H1 (cell line): ENCODE measurements around the gene MRPL55. TPM values are rescaled to one million over a fixed set of nuclear protein-coding genes. Genes with fewer than 3 reads are reported as not detected.

Experiments used
- CTCF ChIA-PET: fragments of 300-600 bp; sonication (Branson Sonifier 250); formaldehyde crosslinking; loops from one replicate; lab custom pipeline; 2021; ENCODE audit not compliant: partially characterized antibody; lab: Charles Lee
- POLR2A ChIA-PET: fragments of 300-600 bp; sonication (Branson Sonifier 250); formaldehyde crosslinking; loops from one replicate; lab custom pipeline; 2021; ENCODE audit warnings: inconsistent platforms; ENCODE audit not compliant: partially characterized antibody; lab: Charles Lee
- DNase-seq, 2 experiments: peaks; one replicate each; pipeline versions ENCODE4 v3.0.0 to v3.0.0-alpha.2; 2010 to 2022; ENCODE audit warnings: low spot score in 2 of 2, low read depth in 1 of 2, mixed read lengths in 1 of 2
- FAIRE-seq: peaks from 2 replicates; lab custom pipeline; 2011; peaks lifted over from hg19 to GRCh38; lab: Jason Lieb, UNC
- H2AFZ ChIP-seq: 2 replicates; pipeline ENCODE4 v1.8.1; 2012; ENCODE audit warnings: low read length, inconsistent platforms
- H2AK5ac ChIP-seq: 2 replicates; pipeline ENCODE4 v1.6.1; 2013; ENCODE audit warnings: low read depth, low read length
- H2BK120ac ChIP-seq: replicated peaks from 2 replicates; pipeline ENCODE3; 2013; ENCODE audit warnings: low read depth, low read length, inconsistent platforms
- H2BK12ac ChIP-seq: 2 replicates; pipeline ENCODE4 v1.6.1; 2013; ENCODE audit warnings: low read depth, low read length
- H2BK15ac ChIP-seq: 2 replicates; pipeline ENCODE4 v1.6.1; 2013; ENCODE audit warnings: low read length
- H2BK20ac ChIP-seq: 2 replicates; pipeline ENCODE4 v1.6.1; 2013; ENCODE audit warnings: low read length
- H2BK5ac ChIP-seq: 2 replicates; pipeline ENCODE4 v1.6.1; 2013; ENCODE audit warnings: low read depth, low read length
- H3K14ac ChIP-seq: 2 replicates; pipeline ENCODE4 v1.6.1; 2013; ENCODE audit warnings: inconsistent platforms; ENCODE audit not compliant: insufficient read length
- H3K18ac ChIP-seq: 2 replicates; pipeline ENCODE4 v1.6.1; 2013; ENCODE audit warnings: low read length; ENCODE audit errors: extremely low read depth
- H3K23ac ChIP-seq: 2 replicates; pipeline ENCODE4 v1.6.1; 2013; ENCODE audit warnings: inconsistent platforms; ENCODE audit not compliant: insufficient read length
- H3K23me2 ChIP-seq: 2 replicates; pipeline ENCODE4 v1.6.1; 2013; ENCODE audit warnings: low read depth, low read length
- H3K27ac ChIP-seq: 2 replicates; pipeline ENCODE4 v1.6.1; 2011; ENCODE audit warnings: low read depth, low read length, inconsistent platforms
- H3K27me3 ChIP-seq, 4 experiments: replicated peaks in 1 of 4; 1 replicate in 1 of 4; 2 replicates in 3 of 4; pipeline versions ENCODE4 v1.6.1 to v1.8.1; 2011 to 2013; ENCODE audit warnings: low read length in 3 of 4, mild to moderate bottlenecking in 3 of 4, inconsistent platforms in 2 of 4, mixed read lengths in 2 of 4, moderate library complexity in 1 of 4; ENCODE audit not compliant: control insufficient read depth in 3 of 4, insufficient read depth in 3 of 4; ENCODE audit errors: extremely low read depth in 1 of 4
- H3K36me3 ChIP-seq, 4 experiments: 2 replicates each; pipeline versions ENCODE4 v1.6.1 to v1.8.1; 2011 to 2013; ENCODE audit warnings: mild to moderate bottlenecking in 4 of 4, low read length in 3 of 4, moderate library complexity in 2 of 4, control low read depth in 1 of 4, inconsistent platforms in 1 of 4; ENCODE audit not compliant: insufficient read depth in 4 of 4, control insufficient read depth in 2 of 4
- H3K4ac ChIP-seq: replicated peaks from 2 replicates; pipeline ENCODE3; 2013; ENCODE audit warnings: low read length, low read depth, mixed read lengths, inconsistent platforms; ENCODE audit not compliant: insufficient read length
- H3K4me1 ChIP-seq, 4 experiments: replicated peaks in 1 of 4; 1 replicate in 1 of 4; 2 replicates in 3 of 4; pipeline versions ENCODE4 v1.6.1 to v1.8.1; 2011 to 2013; ENCODE audit warnings: low read length in 3 of 4, inconsistent platforms in 2 of 4, mixed read lengths in 1 of 4; ENCODE audit not compliant: insufficient read depth in 4 of 4, control insufficient read depth in 3 of 4
- H3K4me2 ChIP-seq, 2 experiments: 2 replicates each; pipeline versions ENCODE4 v1.6.1 to v1.8.1; 2011 to 2013; ENCODE audit warnings: low read depth in 2 of 2, low read length in 2 of 2, control low read depth in 1 of 2, inconsistent platforms in 1 of 2, mild to moderate bottlenecking in 1 of 2; ENCODE audit not compliant: insufficient read depth in 1 of 2
- H3K4me3 ChIP-seq, 4 experiments: fragments of 200-600, 300-600 bp in 1 of 4; sonication (generic), shearing (Covaris generic), sonication (Bioruptor Twin) in 1 of 4; 2 replicates each; pipeline versions ENCODE4 v1.5.1 to v1.8.1; 2011 to 2016; ENCODE audit warnings: low read length in 4 of 4, low read depth in 3 of 4, control low read depth in 2 of 4, inconsistent platforms in 2 of 4, mild to moderate bottlenecking in 2 of 4, mixed read lengths in 1 of 4, moderate library complexity in 1 of 4; ENCODE audit not compliant: insufficient read depth in 2 of 4; ENCODE audit errors: extremely low read depth in 1 of 4
- H3K56ac ChIP-seq: replicated peaks from 2 replicates; pipeline ENCODE3; 2013; ENCODE audit warnings: low read depth, mild to moderate bottlenecking, mixed read lengths, low read length, inconsistent platforms; ENCODE audit not compliant: insufficient read length
- H3K79me1 ChIP-seq: 2 replicates; pipeline ENCODE4 v1.6.1; 2013; ENCODE audit warnings: low read depth, low read length, control low read depth
- H3K79me2 ChIP-seq, 2 experiments: 2 replicates each; pipeline versions ENCODE4 v1.6.1 to v1.8.1; 2012 to 2013; ENCODE audit warnings: low read length in 2 of 2, mild to moderate bottlenecking in 2 of 2, inconsistent platforms in 1 of 2; ENCODE audit not compliant: insufficient read depth in 2 of 2, control insufficient read depth in 1 of 2
- H3K9ac ChIP-seq, 4 experiments: replicated peaks in 1 of 4; 1 replicate in 1 of 4; 2 replicates in 3 of 4; pipeline versions ENCODE4 v1.6.1 to v1.8.1; 2011 to 2013; ENCODE audit warnings: low read depth in 3 of 4, low read length in 3 of 4, control low read depth in 2 of 4, mild to moderate bottlenecking in 2 of 4, moderate library complexity in 2 of 4, inconsistent platforms in 1 of 4; ENCODE audit errors: extremely low read depth in 1 of 4
- H3K9me3 ChIP-seq, 2 experiments: 2 replicates each; pipeline versions ENCODE4 v1.6.1 to v1.8.1; 2012 to 2013; ENCODE audit warnings: mild to moderate bottlenecking in 2 of 2, moderate library complexity in 2 of 2, control low read depth in 1 of 2, inconsistent platforms in 1 of 2, low read depth in 1 of 2, low read length in 1 of 2, mixed read lengths in 1 of 2; ENCODE audit not compliant: insufficient read depth in 2 of 2
- H4K20me1 ChIP-seq, 2 experiments: replicated peaks in 1 of 2; 2 replicates each; pipeline versions ENCODE3 to v1.8.1; 2011 to 2013; ENCODE audit warnings: inconsistent platforms in 2 of 2, low read length in 2 of 2, mild to moderate bottlenecking in 1 of 2; ENCODE audit not compliant: insufficient read depth in 2 of 2, control insufficient read depth in 1 of 2
- H4K5ac ChIP-seq: 2 replicates; pipeline ENCODE4 v1.6.1; 2013; ENCODE audit warnings: low read length, low read depth, mixed read lengths, inconsistent platforms; ENCODE audit not compliant: insufficient read length
- H4K8ac ChIP-seq: 2 replicates; pipeline ENCODE4 v1.8.0; 2013; ENCODE audit warnings: mild to moderate bottlenecking, moderate library complexity, low read length, inconsistent platforms; ENCODE audit not compliant: insufficient read depth; ENCODE audit errors: extremely low read depth
- H4K91ac ChIP-seq: replicated peaks from 2 replicates; pipeline ENCODE3; 2013; ENCODE audit warnings: low read length, mixed read lengths, inconsistent platforms; ENCODE audit not compliant: insufficient read length
- BACH1 ChIP-seq: IDR thresholded peaks from 2 replicates; pipeline ENCODE4 v1.6.1; 2012; ENCODE audit warnings: low read length, improper control_type of control experiment
- CHD1 ChIP-seq: IDR thresholded peaks from 2 replicates; pipeline ENCODE4 v1.6.1; 2012; ENCODE audit warnings: low read depth, low read length, improper control_type of control experiment
- FOSL1 ChIP-seq: IDR thresholded peaks from 2 replicates; pipeline ENCODE4 v1.6.1; 2011; ENCODE audit warnings: mild to moderate bottlenecking, low read depth, low read length, moderate library complexity; ENCODE audit not compliant: insufficient read depth
- HDAC6 ChIP-seq: IDR thresholded peaks from one replicate; pipeline ENCODE4 v1.7.1; 2012; ENCODE audit warnings: low read depth, mild to moderate bottlenecking, inconsistent platforms, low read length, moderate library complexity
- NRF1 ChIP-seq: IDR thresholded peaks from 2 replicates; pipeline ENCODE4 v1.6.1; 2011; ENCODE audit warnings: mild to moderate bottlenecking, low read depth, low read length, improper control_type of control experiment
- RNF2 ChIP-seq: fragments of 200-900, 300-1000 bp; sonication (generic); IDR thresholded peaks from 2 replicates; pipeline ENCODE4 v1.7.1; 2016; ENCODE audit warnings: borderline replicate concordance, low read depth, mild to moderate bottlenecking, antibody characterized with exemption, low read length; ENCODE audit not compliant: poor library complexity, severe bottlenecking; ENCODE audit errors: missing control alignments
- SP1 ChIP-seq: IDR thresholded peaks from 2 replicates; pipeline ENCODE4 v1.6.1; 2011; ENCODE audit warnings: low read depth, low read length
- SP4 ChIP-seq: IDR thresholded peaks from 2 replicates; pipeline ENCODE4 v1.6.1; 2012; ENCODE audit warnings: low read length, inconsistent platforms
- WGBS, 2 experiments: shearing (Covaris generic) in 1 of 2; methylation state at CpG; one replicate each; pipeline versions ENCODE4 v1.1.6 to v1.1.7; 2013 to 2015; ENCODE audit warnings: low lambda C conversion rate in 2 of 2, mixed read lengths in 2 of 2, inconsistent platforms in 1 of 2, low coverage in 1 of 2, missing lambda C conversion rate in 1 of 2; ENCODE audit not compliant: insufficient replicate concordance in 2 of 2, insufficient coverage in 1 of 2, insufficient read length in 1 of 2; ENCODE audit errors: extremely low coverage in 1 of 2, missing lambda C conversion rate in 1 of 2; 5-methylcytosine and 5-hydroxymethylcytosine counted together
- polyA plus RNA-seq, 7 experiments: library from polyadenylated mRNA; depleted of rRNA in 3 of 7; stranded (reverse) in 5 of 7; unstranded in 2 of 7; fragments of >200 nt in 5 of 7; fragments of 200-250 nt in 2 of 7; gene quantifications; 1 replicate in 5 of 7; 2 replicates in 1 of 7; 4 replicates in 1 of 7; pipeline versions ENCODE4 v1.2.1 to v1.2.3, GENCODE V29; 2011 to 2013; ENCODE audit warnings: missing spikeins in 2 of 7, mixed read lengths in 2 of 7
- total RNA-seq: library from RNA; stranded (reverse); fragmentation: NEBNext Ultra II Directional; extraction: Animal tissue kit (Norgen Biotek cat#: 25700); gene quantifications from 2 replicates; pipeline ENCODE4 v1.2.1, GENCODE V29; 2021
- TF ChIP-seq, protein P1 (sequence below): IDR thresholded peaks from 2 replicates; pipeline ENCODE4 v1.6.1; 2011; ENCODE audit warnings: low read length, improper control_type of control experiment

The MRPL55 gene
- total and polyA plus RNA-seq, 2 of the 8 experiments (the other 6 are each of a cell fraction or from before 2014, with no cell fraction given) = 59.0 to 244 TPM

DNA sequence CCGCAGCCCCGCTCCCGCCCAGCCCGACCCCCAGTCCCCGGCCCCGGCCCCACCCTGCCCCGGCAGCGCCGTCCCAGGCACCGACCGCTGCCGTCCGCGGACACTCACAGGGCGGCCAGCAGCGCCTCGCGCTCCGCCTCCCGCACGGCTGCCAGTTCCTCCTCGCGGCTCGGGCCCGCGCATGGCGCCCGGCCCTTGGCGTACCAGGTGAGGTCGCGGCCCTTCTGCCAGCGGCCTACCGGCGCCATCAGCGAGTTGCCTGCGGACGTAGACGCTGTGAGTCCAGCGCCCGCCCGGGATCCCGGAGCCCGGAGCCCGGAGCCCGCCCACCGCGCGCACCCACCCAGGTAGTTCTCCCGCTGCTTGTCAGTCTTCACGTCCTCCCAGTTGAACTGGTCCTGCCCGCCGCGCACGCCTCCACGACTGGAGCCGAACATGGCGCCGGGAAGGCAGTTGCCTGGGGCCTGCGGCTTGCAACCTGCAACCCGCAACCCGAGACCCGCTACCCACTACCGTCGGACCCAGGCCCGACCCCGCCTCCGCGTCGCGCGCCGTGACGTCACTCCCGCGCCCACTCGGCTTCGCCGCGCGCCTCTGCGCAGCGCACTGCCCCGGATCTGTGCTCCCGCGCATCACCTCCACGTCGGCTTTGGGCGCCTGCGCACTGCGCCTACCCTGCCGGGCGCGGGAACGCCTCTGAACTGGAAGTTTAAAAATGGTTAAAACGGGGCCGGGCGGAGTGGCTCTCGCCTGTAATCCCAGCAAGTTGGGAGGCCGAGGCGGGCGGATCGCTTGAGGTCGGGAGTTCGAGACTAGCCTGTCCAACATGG, 6.1 kb downstream of the MRPL55 start, which contains the start of gene C1orf35:
C1orf35 (minus strand) TSS at position 535 of the 830 bp plus-strand sequence; CDS start at position 437, 98 bp downstream.
- Histone ChIP-seq H2BK12ac (0 out of 2 replicates have a peak within 1 kb of the TSS, but pooled peaks have one; percentile 17), H4K91ac (peak within 1 kb of the TSS; percentile 65), H3K4me3 (peak within 1 kb of the TSS; percentile 63 to 92 (median 77)), H2BK5ac (peak within 1 kb of the TSS; percentile 66; the same call in 1 of the 2 replicates), H3K4me1 (peaks cover 0 to 2% (median 0%) of the 10 kb centered on the region in 4 experiments; a peak in 1 of 7 replicates), H4K5ac (no peak within 1 kb of the TSS), H3K4ac (no peak within 1 kb of the TSS), H3K14ac (no peak within 1 kb of the TSS), H3K23me2 (peaks cover 6% of the 10 kb centered on the region; the same call in 1 of the 2 replicates), H4K8ac (peak within 1 kb of the TSS; percentile 93), H2BK20ac (no peak within 1 kb of the TSS), H3K23ac (no peak within 1 kb of the TSS), H3K27ac (peak within 1 kb of the TSS; percentile 64; the same call in 1 of the 2 replicates), H3K36me3 (peaks cover 12 to 35% (median 23%) of the 10 kb centered on the region in 4 experiments; a peak in 7 of 8 replicates), H4K20me1 (peaks cover 6 to 31% of the 10 kb centered on the region in 2 experiments), H2BK15ac (no peak within 1 kb of the TSS), H3K79me1 (peaks cover 7% of the 10 kb centered on the region; the same call in 1 of the 2 replicates), H3K9me3 (no peaks in the 10 kb centered on the region), H3K27me3 (no peaks in the 10 kb centered on the region; a peak in 1 of 7 replicates), H3K18ac (no peak within 1 kb of the TSS; the same call in 1 of the 2 replicates), H2AK5ac (0 out of 2 replicates have a peak within 1 kb of the TSS, but pooled peaks have one; percentile 53), H2BK120ac (no peak within 1 kb of the TSS), H3K4me2 (peak within 1 kb of the TSS; percentile 37 to 83), H3K79me2 (no peaks in the 10 kb centered on the region), H2AFZ (no peak within 1 kb of the TSS), H3K56ac (no peak within 1 kb of the TSS), H3K9ac (peak within 1 kb of the TSS in 3 of 4 experiments; percentile 70 to 77 (median 74); a peak in 6 of 7 replicates)
- ChIA-PET CTCF (interaction anchor here (0.9 kb wide), 1 partner anchor 68 kb away, joined by 3 read pairs; no protein-coding TSS in a partner anchor), POLR2A (interaction anchor here (1.0 to 1.2 kb wide), 2 partner anchors 13 to 45 kb away, joined by 3 read pairs; no protein-coding TSS in a partner anchor)
- 2% methylated on average over 80 of the region's 104 CpGs; no CpG with 5 or more reads in 1 of the 2 experiments for WGBS, 2 experiments
- FAIRE-seq = no peak
- DNase-seq = peak; percentile 73 to 98
- TF ChIP-seq SP4 (peak; percentile 88), CHD1 (no peak), RNF2 (no peak), HDAC6 (no peak), SP1 (peak; percentile 67; the same call in 1 of the 2 replicates), FOSL1 (0 out of 2 replicates have a peak, but pooled peaks have one; percentile 64), BACH1 (peak; percentile 46; the same call in 1 of the 2 replicates), NRF1 (peak; percentile 88)
- TF ChIP-seq, protein P1, sequence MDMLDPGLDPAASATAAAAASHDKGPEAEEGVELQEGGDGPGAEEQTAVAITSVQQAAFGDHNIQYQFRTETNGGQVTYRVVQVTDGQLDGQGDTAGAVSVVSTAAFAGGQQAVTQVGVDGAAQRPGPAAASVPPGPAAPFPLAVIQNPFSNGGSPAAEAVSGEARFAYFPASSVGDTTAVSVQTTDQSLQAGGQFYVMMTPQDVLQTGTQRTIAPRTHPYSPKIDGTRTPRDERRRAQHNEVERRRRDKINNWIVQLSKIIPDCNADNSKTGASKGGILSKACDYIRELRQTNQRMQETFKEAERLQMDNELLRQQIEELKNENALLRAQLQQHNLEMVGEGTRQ = no peak
